ENCODE measurements around the gene NEUROD2.

DNA sequence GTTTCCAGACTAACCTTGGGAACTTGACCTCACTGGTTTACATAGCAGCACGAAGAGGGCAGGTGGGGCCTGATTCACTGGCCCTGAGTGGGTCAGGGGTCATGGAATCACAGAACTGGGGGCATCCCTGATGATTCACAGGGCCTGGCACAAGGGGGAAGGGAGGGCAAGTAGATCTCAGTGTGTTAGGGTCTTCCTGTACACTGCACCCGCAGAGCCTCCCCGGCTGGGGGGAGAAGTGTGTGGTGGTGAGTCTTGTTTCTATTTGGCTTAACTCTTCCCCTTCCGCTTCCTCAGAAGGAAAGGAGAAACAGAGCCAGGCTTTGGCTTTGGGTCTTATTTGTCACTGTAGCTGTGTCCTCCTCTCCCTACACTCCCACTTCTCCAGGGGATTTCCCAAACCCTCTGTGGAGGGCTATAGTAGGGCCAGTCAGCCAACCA lies 32.9 kb upstream of the NEUROD2 start:
- TF ChIP-seq, protein P1, sequence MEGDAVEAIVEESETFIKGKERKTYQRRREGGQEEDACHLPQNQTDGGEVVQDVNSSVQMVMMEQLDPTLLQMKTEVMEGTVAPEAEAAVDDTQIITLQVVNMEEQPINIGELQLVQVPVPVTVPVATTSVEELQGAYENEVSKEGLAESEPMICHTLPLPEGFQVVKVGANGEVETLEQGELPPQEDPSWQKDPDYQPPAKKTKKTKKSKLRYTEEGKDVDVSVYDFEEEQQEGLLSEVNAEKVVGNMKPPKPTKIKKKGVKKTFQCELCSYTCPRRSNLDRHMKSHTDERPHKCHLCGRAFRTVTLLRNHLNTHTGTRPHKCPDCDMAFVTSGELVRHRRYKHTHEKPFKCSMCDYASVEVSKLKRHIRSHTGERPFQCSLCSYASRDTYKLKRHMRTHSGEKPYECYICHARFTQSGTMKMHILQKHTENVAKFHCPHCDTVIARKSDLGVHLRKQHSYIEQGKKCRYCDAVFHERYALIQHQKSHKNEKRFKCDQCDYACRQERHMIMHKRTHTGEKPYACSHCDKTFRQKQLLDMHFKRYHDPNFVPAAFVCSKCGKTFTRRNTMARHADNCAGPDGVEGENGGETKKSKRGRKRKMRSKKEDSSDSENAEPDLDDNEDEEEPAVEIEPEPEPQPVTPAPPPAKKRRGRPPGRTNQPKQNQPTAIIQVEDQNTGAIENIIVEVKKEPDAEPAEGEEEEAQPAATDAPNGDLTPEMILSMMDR (IDR thresholded peaks at IDR 0.05), result no peak
- TF ChIP-seq POLR2A (IDR thresholded peaks at IDR 0.05), result no peak
